HCT116 (cell line): Measurements from ENCODE around the gene TRIM24. TPM values are rescaled to one million over a fixed set of nuclear protein-coding genes. Genes with fewer than 3 reads are reported as not detected.

ENCODE experiments used
- ATAC-seq: fragments of 200-7000 bp; cut with Tn5 transposase; 2 replicates; pipeline ENCODE4 v1.9.1; 2020; ENCODE audit warnings: mild to moderate bottlenecking, moderate library complexity
- BruUV-seq: library from RNA; stranded (reverse); fragments of 400-500 nt; replicated peaks from 2 replicates; lab custom pipeline; 2021; lab: Mats Ljungman, UMichigan
- CTCF ChIA-PET: fragments of 300-600 bp; sonication (Branson Sonifier 250); formaldehyde crosslinking; loops from one replicate; lab custom pipeline; 2021; ENCODE audit warnings: antibody characterized with exemption; lab: Charles Lee
- POLR2A ChIA-PET: fragments of 300-600, 350-600 bp; sonication (Branson Sonifier 250); formaldehyde crosslinking; loops from one replicate; lab custom pipeline; 2021; ENCODE audit warnings: antibody characterized with exemption; lab: Charles Lee
- RAD21 ChIA-PET, 2 experiments: fragments of 300-600 bp; sonication (Branson Sonifier 250); formaldehyde crosslinking; loops; one replicate each; lab custom pipeline; 2023; ENCODE audit warnings: low total read pairs in 2 of 2; ENCODE audit not compliant: uncharacterized antibody in 2 of 2, unreplicated experiment in 2 of 2, low non-redundant PET in 1 of 2; lab: Charles Lee
- DNase-seq: peaks from one replicate; pipeline ENCODE4 v3.0.0-alpha.2; 2010; ENCODE audit warnings: low read depth, low spot score
- H2AFZ ChIP-seq: fragments of 200-600 bp; shearing (Covaris generic), sonication (generic); 2 replicates; pipeline ENCODE4 v1.6.1; 2017; ENCODE audit warnings: low read depth, mixed run types, mixed read lengths, antibody characterized with exemption, low read length; ENCODE audit not compliant: poor library complexity, severe bottlenecking
- H3K27ac ChIP-seq: 2 replicates; pipeline ENCODE4 v1.5.1; 2012; ENCODE audit warnings: low read depth, low read length
- H3K27me3 ChIP-seq: fragments of 200-600 bp; sonication (generic); 2 replicates; pipeline ENCODE4 v1.6.1; 2016; ENCODE audit warnings: mixed run types, low read length, mixed read lengths; ENCODE audit not compliant: insufficient read depth
- H3K36me3 ChIP-seq, 2 experiments: fragments of 200-500 bp in 1 of 2; fragments of 200-600 bp in 1 of 2; sonication (Bioruptor generic) in 1 of 2; sonication (generic) in 1 of 2; 2 replicates each; pipeline versions ENCODE4 v1.5.1 to v1.6.1; 2014 to 2016; ENCODE audit warnings: low read length in 2 of 2, inconsistent platforms in 1 of 2, mixed read lengths in 1 of 2, mixed run types in 1 of 2; ENCODE audit not compliant: insufficient read depth in 2 of 2, control insufficient read depth in 1 of 2
- H3K4me1 ChIP-seq, 2 experiments: fragments of 200-600 bp in 1 of 2; sonication (generic) in 1 of 2; 2 replicates each; pipeline versions ENCODE4 v1.5.1 to v1.6.1; 2012 to 2017; ENCODE audit warnings: low read length in 2 of 2, inconsistent platforms in 1 of 2, mild to moderate bottlenecking in 1 of 2, mixed read lengths in 1 of 2, mixed run types in 1 of 2, moderate library complexity in 1 of 2; ENCODE audit not compliant: insufficient read depth in 2 of 2, control insufficient read depth in 1 of 2
- H3K4me2 ChIP-seq: fragments of 200-600 bp; sonication (generic); 2 replicates; pipeline ENCODE4 v1.6.1; 2017; ENCODE audit warnings: mixed run types, low read length, mixed read lengths
- H3K4me3 ChIP-seq, 2 experiments: fragments of 200-600 bp in 1 of 2; sonication (generic) in 1 of 2; replicated peaks in 1 of 2; 2 replicates each; pipeline ENCODE4 v1.5.1; 2011 to 2016; ENCODE audit warnings: low read length in 2 of 2, control low read depth in 1 of 2, low read depth in 1 of 2, mild to moderate bottlenecking in 1 of 2, mixed read lengths in 1 of 2, mixed run types in 1 of 2
- H3K79me2 ChIP-seq: fragments of 200-600 bp; sonication (generic); 2 replicates; pipeline ENCODE4 v1.6.1; 2017; ENCODE audit warnings: mild to moderate bottlenecking, mixed run types, low read length, moderate library complexity, mixed read lengths; ENCODE audit not compliant: insufficient read depth
- H3K9ac ChIP-seq: fragments of 200-600 bp; sonication (generic); 2 replicates; pipeline ENCODE4 v1.6.1; 2016; ENCODE audit warnings: low read length, mixed read lengths
- H3K9me2 ChIP-seq: fragments of 200-600 bp; sonication (generic), shearing (Covaris generic); 2 replicates; pipeline ENCODE4 v1.6.1; 2017; ENCODE audit warnings: mixed run types, mild to moderate bottlenecking, moderate library complexity; ENCODE audit not compliant: insufficient read depth
- H3K9me3 ChIP-seq, 2 experiments: fragments of 200-500 bp in 1 of 2; fragments of 200-600 bp in 1 of 2; sonication (Bioruptor generic) in 1 of 2; sonication (generic) in 1 of 2; 2 replicates each; pipeline ENCODE4 v1.6.1; 2014 to 2017; ENCODE audit warnings: low read length in 2 of 2, mixed read lengths in 2 of 2, inconsistent platforms in 1 of 2, low read depth in 1 of 2, mild to moderate bottlenecking in 1 of 2, mixed run types in 1 of 2, moderate library complexity in 1 of 2; ENCODE audit not compliant: control insufficient read depth in 1 of 2, insufficient read depth in 1 of 2
- H4K20me1 ChIP-seq: fragments of 200-600 bp; sonication (generic), shearing (Covaris generic); 2 replicates; pipeline ENCODE4 v1.6.1; 2017; ENCODE audit warnings: mixed run types, mild to moderate bottlenecking, moderate library complexity; ENCODE audit not compliant: insufficient read depth
- CBX3 ChIP-seq: IDR thresholded peaks from 2 replicates; pipeline ENCODE4 v1.6.1; 2012; ENCODE audit warnings: low read depth
- FOSL1 ChIP-seq: IDR thresholded peaks from 2 replicates; pipeline ENCODE4 v1.6.1; 2012; ENCODE audit warnings: low read depth
- POLR2A ChIP-seq: IDR thresholded peaks from 2 replicates; pipeline ENCODE4 v1.7.0; 2011; ENCODE audit warnings: borderline replicate concordance; ENCODE audit not compliant: insufficient read depth, insufficient read length; ENCODE audit errors: extremely low read depth
- RAD21 ChIP-seq: IDR thresholded peaks from 2 replicates; pipeline ENCODE4 v1.6.1; 2012; ENCODE audit warnings: low read depth, mild to moderate bottlenecking
- intact Hi-C: fragments of 100-400 bp; cut with micrococcal nuclease; formaldehyde crosslinking; loops from 2 replicates; pipeline ENCODE4 v1.10.0; 2022
- total RNA-seq: library from RNA; stranded (reverse); gene quantifications from one replicate; pipeline ENCODE4 v1.2.1, GENCODE V29; 2021; ENCODE audit not compliant: unreplicated experiment

Gene TRIM24
- total RNA-seq, 1 experiment from 2014 or later: 12.8 TPM

DNA sequence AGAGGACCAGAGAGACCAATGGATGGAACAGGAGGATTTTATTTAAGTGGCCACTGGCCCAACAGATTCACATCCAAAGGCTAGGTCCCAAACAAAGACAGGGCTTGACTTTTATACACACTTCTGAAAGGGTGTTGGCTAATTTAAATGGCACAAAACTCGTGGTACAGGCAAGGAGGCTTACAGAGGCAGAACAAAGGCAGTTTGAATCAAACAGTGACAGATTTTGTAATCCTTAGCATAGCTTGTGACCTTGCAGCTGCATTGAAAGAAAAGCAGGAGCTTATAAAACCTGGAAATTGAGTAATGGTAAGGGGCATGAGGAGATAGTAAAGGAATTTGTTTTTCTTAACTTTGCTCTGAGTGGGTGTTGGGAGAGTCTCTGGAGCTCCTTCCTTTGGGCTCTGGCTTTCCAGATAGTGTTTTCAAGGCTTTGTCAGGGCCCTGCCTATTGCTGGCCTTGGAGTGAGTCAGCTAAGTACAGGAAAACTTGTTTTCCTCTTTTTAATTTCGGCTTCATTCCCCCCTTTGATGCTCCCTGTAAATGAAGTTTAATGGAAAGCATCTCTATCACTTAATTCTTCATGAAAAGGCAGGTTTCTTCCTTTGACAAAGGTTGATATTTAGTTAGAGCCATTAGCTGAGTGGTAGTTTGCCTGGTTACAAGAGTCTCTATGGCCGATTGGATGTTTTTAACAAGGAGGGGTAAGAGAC is 96.9 kb downstream of the TRIM24 start:
- no peak overlapping the region for H3K4me2 ChIP-seq
- no peak for DNase-seq
- no peaks in the 10 kb centered on the region for H3K27me3 ChIP-seq
- no peak for TF ChIP-seq CBX3
- no peak for ATAC-seq
- H2AFZ ChIP-seq: no peak overlapping the region
- no peaks in the 10 kb centered on the region for H3K4me1 ChIP-seq
- BruUV-seq: no TSS peak
- H3K79me2 ChIP-seq: no peaks in the 10 kb centered on the region
- H3K27ac ChIP-seq: no peak overlapping the region
- peaks cover 14 to 20% of the 10 kb centered on the region in 2 experiments; a peak in 3 of 4 replicates for H3K9me3 ChIP-seq
- peaks cover 0 to 31% of the 10 kb centered on the region in 2 experiments; a peak in 2 of 4 replicates for H3K36me3 ChIP-seq
- RAD21 ChIA-PET: no interaction called here
- POLR2A ChIA-PET: no interaction called here
- no peaks in the 10 kb centered on the region for H4K20me1 ChIP-seq
- no peak overlapping the region for H3K4me3 ChIP-seq
- no peaks in the 10 kb centered on the region for H3K9me2 ChIP-seq
- intact Hi-C loops: no loop called here
- no peak overlapping the region for H3K9ac ChIP-seq
- CTCF ChIA-PET: no interaction called here

DNA sequence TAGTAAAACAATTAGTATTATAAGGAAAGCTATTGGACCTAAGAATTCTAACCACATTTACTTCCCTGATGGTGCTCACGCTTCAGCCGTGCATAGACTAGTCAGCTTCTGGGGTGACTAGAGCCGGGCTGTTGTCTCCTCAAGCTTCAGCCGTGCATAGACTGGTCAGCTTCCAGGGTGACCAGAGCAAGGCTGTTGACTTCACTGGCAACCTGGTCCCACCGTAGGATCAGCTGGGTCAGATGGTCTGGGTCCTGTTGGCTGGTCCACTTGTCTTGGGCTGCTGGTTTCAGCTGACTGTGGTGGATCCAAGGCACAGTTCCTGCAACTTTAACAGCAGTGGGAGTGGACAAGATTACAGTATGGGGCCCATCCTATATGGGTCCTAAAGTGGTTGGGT is 99.4 kb downstream of the TRIM24 start:
- Histone ChIP-seq H3K4me2 (no peak overlapping the region), H3K27me3 (no peaks in the 10 kb centered on the region), H3K36me3 (peaks cover 0 to 31% of the 10 kb centered on the region in 2 experiments; a peak in 2 of 4 replicates), H3K9ac (no peak overlapping the region), H4K20me1 (no peaks in the 10 kb centered on the region), H3K9me3 (peaks cover 14 to 20% of the 10 kb centered on the region in 2 experiments; a peak in 3 of 4 replicates), H3K27ac (no peak overlapping the region), H2AFZ (no peak overlapping the region), H3K79me2 (no peaks in the 10 kb centered on the region), H3K4me3 (no peak overlapping the region), H3K9me2 (no peaks in the 10 kb centered on the region), H3K4me1 (no peaks in the 10 kb centered on the region)
- intact Hi-C loops: no loop called here
- no TSS peak for BruUV-seq
- CTCF ChIA-PET: no interaction called here
- TF ChIP-seq RAD21 (no peak), FOSL1 (no peak), POLR2A (no peak)
- RAD21 ChIA-PET: no interaction called here
- POLR2A ChIA-PET: no interaction called here
- no peak for DNase-seq
- ATAC-seq: no peak
